ENCODE results near the gene NBPF26. TPM values are rescaled to one million over a fixed set of nuclear protein-coding genes. Genes with fewer than 3 reads are reported as not detected.
"Not testable (repeated sequence)": the region's sequence is repeated elsewhere in the genome, so short reads cannot be mapped to it uniquely, and the experiment has no call there.

Gene NBPF26
- total RNA-seq, 2 experiments from 2014 or later = 24.7 to 27.1 TPM

DNA sequence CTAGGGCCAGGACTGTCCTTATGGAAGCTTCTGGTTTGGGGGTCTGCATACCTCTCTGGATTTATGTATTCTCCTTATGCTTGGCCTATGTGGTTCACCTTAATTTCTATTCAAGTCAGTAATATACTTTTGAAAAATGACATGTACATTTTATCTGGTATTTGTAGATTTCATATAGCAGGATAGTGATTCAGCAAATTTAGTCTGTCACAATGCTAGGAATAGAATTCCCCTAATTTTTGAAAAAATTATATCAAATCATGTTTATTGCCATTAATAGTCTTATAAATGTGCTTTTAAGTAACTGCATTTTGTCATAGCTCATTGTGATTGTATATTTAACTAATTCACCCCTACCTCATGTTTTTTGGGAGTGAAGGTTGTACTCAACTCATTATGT, 158.2 kb downstream of the NBPF26 start:
- CTCF ChIA-PET; H3K9me3 Mint-ChIP-seq; intact Hi-C loops (cut with micrococcal nuclease); POLR2A ChIA-PET; DNase-seq; H3K27ac Mint-ChIP-seq; H3K4me1 Mint-ChIP-seq (ENCODE audit: low read depth); H3K4me3 Mint-ChIP-seq; H3K36me3 Mint-ChIP-seq; H3K27me3 Mint-ChIP-seq: not testable (repeated sequence)

Other genes with a start within 250 kb of the NBPF26 start
- not detected for gene PPIAL4A, start 165.8 kb downstream of the NBPF26 start, total RNA-seq